GM12878 (cell line): ENCODE measurements around the gene DNAAF3. TPM values are rescaled to one million over a fixed set of nuclear protein-coding genes. Genes with fewer than 3 reads are reported as not detected.

Source experiments
- CREM ChIP-seq: IDR thresholded peaks from 2 replicates; pipeline ENCODE4 v1.6.1; 2014; ENCODE audit warnings: antibody characterized with exemption, low read depth
- EP300 ChIP-seq, 2 experiments: fragments of 150-350 bp in 1 of 2; IDR thresholded peaks; 2 replicates each; pipeline ENCODE4 v1.6.1; 2011 to 2012; ENCODE audit warnings: low read depth in 2 of 2, low read length in 2 of 2, borderline replicate concordance in 1 of 2, improper control_type of control experiment in 1 of 2, inconsistent platforms in 1 of 2; ENCODE audit not compliant: control insufficient read depth in 1 of 2
- FOXK2 ChIP-seq: fragments of 450-650 bp; IDR thresholded peaks from 2 replicates; pipeline ENCODE4 v1.6.1; 2017; ENCODE audit warnings: mild to moderate bottlenecking, moderate library complexity
- IKZF1 ChIP-seq: fragments of 450-650 bp; conservative IDR thresholded peaks from 2 replicates; pipeline ENCODE4 v1.6.1; 2017; ENCODE audit warnings: antibody characterized with exemption, mild to moderate bottlenecking
- JUNB ChIP-seq: IDR thresholded peaks from 2 replicates; pipeline ENCODE4 v1.6.1; 2016; ENCODE audit warnings: antibody characterized with exemption, mild to moderate bottlenecking
- MTA3 ChIP-seq: IDR thresholded peaks from 2 replicates; pipeline ENCODE4 v1.6.1; 2012; ENCODE audit warnings: low read length, inconsistent platforms, borderline replicate concordance
- MXI1 ChIP-seq: fragments of 150-350 bp; IDR thresholded peaks from 2 replicates; pipeline ENCODE4 v1.6.1; 2011; ENCODE audit warnings: low read depth, mild to moderate bottlenecking, inconsistent platforms, low read length, improper control_type of control experiment
- MYC ChIP-seq: IDR thresholded peaks from 2 replicates; pipeline ENCODE4 v1.6.1; 2011; ENCODE audit warnings: mild to moderate bottlenecking, low read length, moderate library complexity, inconsistent platforms; ENCODE audit not compliant: insufficient read depth, insufficient replicate concordance, insufficient read length, severe bottlenecking
- NFIC ChIP-seq: IDR thresholded peaks from 2 replicates; pipeline ENCODE4 v1.6.1; 2012; ENCODE audit warnings: low read depth, mild to moderate bottlenecking, inconsistent platforms, low read length, moderate library complexity
- NFYA ChIP-seq: IDR thresholded peaks from 2 replicates; pipeline ENCODE4 v1.6.1; 2011; ENCODE audit warnings: low read depth, mild to moderate bottlenecking, low read length, improper control_type of control experiment, borderline replicate concordance
- PAX5 ChIP-seq: IDR thresholded peaks from 2 replicates; pipeline ENCODE4 v1.6.1; 2011; ENCODE audit warnings: low read depth, low read length, borderline replicate concordance
- POLR2A ChIP-seq: IDR thresholded peaks from 2 replicates; pipeline ENCODE4 v1.6.1; 2011; ENCODE audit warnings: low read depth, mild to moderate bottlenecking, low read length
- RELA ChIP-seq: fragments of 450-650 bp; IDR thresholded peaks from 2 replicates; pipeline ENCODE4 v1.8.0; 2014; ENCODE audit warnings: borderline replicate concordance; ENCODE audit not compliant: partially characterized antibody
- SIX5 ChIP-seq: IDR thresholded peaks from 2 replicates; pipeline ENCODE4 v1.6.1; 2011; ENCODE audit warnings: mild to moderate bottlenecking, low read depth, low read length, moderate library complexity; ENCODE audit not compliant: severe bottlenecking
- ZNF24 ChIP-seq: fragments of 450-650 bp; IDR thresholded peaks from 2 replicates; pipeline ENCODE4 v1.6.1; 2017; ENCODE audit warnings: antibody characterized with exemption, mild to moderate bottlenecking
- polyA plus RNA-seq, 11 experiments: library from polyadenylated mRNA; depleted of rRNA in 4 of 11; unstranded in 6 of 11; stranded (reverse) in 5 of 11; fragments of >200 nt; fragmentation: Nextera tagmentation in 4 of 11; fragmentation: Illumina TruSeq in 1 of 11; extraction: Ambion mirVana in 4 of 11; extraction: Trizol in 1 of 11; gene quantifications; 1 replicate in 1 of 11; 2 replicates in 10 of 11; pipeline versions ENCODE4 v1.2.1 to v1.2.3, GENCODE V29; 2011 to 2016; ENCODE audit warnings: inconsistent platforms in 2 of 11, missing spikeins in 2 of 11, low read depth in 1 of 11
- total RNA-seq, 4 experiments: library from RNA; depleted of rRNA in 3 of 4; stranded (reverse); fragments of >200 nt in 3 of 4; fragmentation: Illumina TruSeq in 1 of 4; extraction: Trizol in 1 of 4; gene quantifications; 2 replicates each; pipeline versions ENCODE4 v1.2.1 to v1.2.3, GENCODE V29; 2013 to 2021
- TF ChIP-seq, protein P1 (sequence below): fragments of 450-650 bp; IDR thresholded peaks from 2 replicates; pipeline ENCODE4 v1.6.1; 2018; ENCODE audit warnings: borderline replicate concordance, mild to moderate bottlenecking; ENCODE audit not compliant: partially characterized antibody
- TF ChIP-seq, protein P2 (sequence below): fragments of 450-650 bp; IDR thresholded peaks from 2 replicates; pipeline ENCODE4 v1.6.1; 2018; ENCODE audit warnings: mild to moderate bottlenecking, low read depth, moderate library complexity; ENCODE audit not compliant: partially characterized antibody
- TF ChIP-seq, protein P3 (sequence below): IDR thresholded peaks from 2 replicates; pipeline ENCODE4 v1.6.1; 2011; ENCODE audit warnings: mild to moderate bottlenecking, low read depth, low read length, moderate library complexity; ENCODE audit not compliant: insufficient replicate concordance
- TF ChIP-seq, protein P4 (sequence below): fragments of 450-650 bp; IDR thresholded peaks from 2 replicates; pipeline ENCODE4 v1.6.1; 2017; ENCODE audit warnings: mild to moderate bottlenecking, moderate library complexity

Gene DNAAF3
- total and polyA plus RNA-seq, 10 of the 15 experiments (the other 5 are each of a cell fraction or from before 2014, with no cell fraction given), result not detected

DNA sequence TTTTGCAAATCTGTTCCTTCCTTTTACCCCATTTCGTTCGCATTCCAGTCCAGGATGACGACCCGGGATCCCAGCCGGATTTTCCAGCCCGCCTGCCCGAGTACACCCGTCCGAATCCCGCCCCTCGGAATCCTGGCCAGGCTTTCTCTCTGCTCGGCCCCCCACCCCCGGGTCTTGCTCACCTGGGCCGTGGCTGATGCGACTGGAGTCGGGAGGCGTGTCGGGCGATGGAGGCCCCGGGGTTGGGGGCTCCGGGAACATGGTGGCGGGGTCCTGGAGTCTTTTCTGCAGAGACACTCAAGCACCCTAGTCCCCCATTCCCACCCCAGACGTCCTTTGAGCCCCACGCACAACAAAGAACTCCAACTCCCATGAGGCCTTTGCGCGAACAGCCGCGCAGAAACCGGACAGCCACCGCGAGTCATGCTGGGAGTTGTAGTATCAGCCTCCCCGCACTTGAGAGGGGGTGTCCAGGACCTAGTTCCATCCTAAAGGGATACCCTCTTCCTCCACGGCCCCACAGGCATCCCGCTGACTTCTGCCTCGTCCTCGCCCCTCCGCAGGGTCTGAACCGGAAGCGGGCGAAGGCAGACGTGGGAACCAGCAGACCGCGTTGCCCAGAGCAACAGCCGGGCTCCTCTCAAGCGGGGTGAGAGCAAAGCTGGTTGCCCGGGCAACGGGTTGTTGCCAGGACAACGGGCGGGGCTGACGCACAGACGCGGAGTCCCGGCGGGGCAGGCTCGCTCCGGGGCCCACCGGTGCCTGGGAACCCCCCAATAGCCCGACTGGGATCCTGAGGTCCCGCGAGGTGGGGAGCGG, 12.6 kb upstream of the DNAAF3 start (continued):
- TF ChIP-seq, protein P1, sequence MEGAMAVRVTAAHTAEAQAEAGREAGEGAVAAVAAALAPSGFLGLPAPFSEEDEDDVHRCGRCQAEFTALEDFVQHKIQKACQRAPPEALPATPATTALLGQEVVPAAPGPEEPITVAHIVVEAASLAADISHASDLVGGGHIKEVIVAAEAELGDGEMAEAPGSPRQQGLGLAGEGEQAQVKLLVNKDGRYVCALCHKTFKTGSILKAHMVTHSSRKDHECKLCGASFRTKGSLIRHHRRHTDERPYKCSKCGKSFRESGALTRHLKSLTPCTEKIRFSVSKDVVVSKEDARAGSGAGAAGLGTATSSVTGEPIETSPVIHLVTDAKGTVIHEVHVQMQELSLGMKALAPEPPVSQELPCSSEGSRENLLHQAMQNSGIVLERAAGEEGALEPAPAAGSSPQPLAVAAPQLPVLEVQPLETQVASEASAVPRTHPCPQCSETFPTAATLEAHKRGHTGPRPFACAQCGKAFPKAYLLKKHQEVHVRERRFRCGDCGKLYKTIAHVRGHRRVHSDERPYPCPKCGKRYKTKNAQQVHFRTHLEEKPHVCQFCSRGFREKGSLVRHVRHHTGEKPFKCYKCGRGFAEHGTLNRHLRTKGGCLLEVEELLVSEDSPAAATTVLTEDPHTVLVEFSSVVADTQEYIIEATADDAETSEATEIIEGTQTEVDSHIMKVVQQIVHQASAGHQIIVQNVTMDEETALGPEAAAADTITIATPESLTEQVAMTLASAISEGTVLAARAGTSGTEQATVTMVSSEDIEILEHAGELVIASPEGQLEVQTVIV, result peak; percentile 60
- TF ChIP-seq NFIC (no peak), JUNB (no peak), MTA3 (no peak), FOXK2 (no peak), PAX5 (no peak), POLR2A (no peak), CREM (peak; percentile 75), RELA (no peak), ZNF24 (no peak), EP300 (IDR thresholded peaks at IDR 0.05; ENCODE audit: borderline replicate concordance in 1 of 2, control insufficient read depth in 1 of 2, low read depth in 2 of 2, low read length in 2 of 2) (peak in 1 of 2 experiments; percentile 7; a peak in 1 of 4 replicates), SIX5 (peak; percentile 93), MYC (no peak), MXI1 (peak; percentile 99), IKZF1 (peak; percentile 91), NFYA (no peak)
- TF ChIP-seq, protein P2, sequence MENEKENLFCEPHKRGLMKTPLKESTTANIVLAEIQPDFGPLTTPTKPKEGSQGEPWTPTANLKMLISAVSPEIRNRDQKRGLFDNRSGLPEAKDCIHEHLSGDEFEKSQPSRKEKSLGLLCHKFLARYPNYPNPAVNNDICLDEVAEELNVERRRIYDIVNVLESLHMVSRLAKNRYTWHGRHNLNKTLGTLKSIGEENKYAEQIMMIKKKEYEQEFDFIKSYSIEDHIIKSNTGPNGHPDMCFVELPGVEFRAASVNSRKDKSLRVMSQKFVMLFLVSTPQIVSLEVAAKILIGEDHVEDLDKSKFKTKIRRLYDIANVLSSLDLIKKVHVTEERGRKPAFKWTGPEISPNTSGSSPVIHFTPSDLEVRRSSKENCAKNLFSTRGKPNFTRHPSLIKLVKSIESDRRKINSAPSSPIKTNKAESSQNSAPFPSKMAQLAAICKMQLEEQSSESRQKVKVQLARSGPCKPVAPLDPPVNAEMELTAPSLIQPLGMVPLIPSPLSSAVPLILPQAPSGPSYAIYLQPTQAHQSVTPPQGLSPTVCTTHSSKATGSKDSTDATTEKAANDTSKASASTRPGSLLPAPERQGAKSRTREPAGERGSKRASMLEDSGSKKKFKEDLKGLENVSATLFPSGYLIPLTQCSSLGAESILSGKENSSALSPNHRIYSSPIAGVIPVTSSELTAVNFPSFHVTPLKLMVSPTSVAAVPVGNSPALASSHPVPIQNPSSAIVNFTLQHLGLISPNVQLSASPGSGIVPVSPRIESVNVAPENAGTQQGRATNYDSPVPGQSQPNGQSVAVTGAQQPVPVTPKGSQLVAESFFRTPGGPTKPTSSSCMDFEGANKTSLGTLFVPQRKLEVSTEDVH, result no peak
- TF ChIP-seq, protein P3, sequence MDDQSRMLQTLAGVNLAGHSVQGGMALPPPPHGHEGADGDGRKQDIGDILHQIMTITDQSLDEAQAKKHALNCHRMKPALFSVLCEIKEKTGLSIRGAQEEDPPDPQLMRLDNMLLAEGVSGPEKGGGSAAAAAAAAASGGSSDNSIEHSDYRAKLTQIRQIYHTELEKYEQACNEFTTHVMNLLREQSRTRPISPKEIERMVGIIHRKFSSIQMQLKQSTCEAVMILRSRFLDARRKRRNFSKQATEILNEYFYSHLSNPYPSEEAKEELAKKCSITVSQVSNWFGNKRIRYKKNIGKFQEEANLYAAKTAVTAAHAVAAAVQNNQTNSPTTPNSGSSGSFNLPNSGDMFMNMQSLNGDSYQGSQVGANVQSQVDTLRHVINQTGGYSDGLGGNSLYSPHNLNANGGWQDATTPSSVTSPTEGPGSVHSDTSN, result no peak
- TF ChIP-seq, protein P4, sequence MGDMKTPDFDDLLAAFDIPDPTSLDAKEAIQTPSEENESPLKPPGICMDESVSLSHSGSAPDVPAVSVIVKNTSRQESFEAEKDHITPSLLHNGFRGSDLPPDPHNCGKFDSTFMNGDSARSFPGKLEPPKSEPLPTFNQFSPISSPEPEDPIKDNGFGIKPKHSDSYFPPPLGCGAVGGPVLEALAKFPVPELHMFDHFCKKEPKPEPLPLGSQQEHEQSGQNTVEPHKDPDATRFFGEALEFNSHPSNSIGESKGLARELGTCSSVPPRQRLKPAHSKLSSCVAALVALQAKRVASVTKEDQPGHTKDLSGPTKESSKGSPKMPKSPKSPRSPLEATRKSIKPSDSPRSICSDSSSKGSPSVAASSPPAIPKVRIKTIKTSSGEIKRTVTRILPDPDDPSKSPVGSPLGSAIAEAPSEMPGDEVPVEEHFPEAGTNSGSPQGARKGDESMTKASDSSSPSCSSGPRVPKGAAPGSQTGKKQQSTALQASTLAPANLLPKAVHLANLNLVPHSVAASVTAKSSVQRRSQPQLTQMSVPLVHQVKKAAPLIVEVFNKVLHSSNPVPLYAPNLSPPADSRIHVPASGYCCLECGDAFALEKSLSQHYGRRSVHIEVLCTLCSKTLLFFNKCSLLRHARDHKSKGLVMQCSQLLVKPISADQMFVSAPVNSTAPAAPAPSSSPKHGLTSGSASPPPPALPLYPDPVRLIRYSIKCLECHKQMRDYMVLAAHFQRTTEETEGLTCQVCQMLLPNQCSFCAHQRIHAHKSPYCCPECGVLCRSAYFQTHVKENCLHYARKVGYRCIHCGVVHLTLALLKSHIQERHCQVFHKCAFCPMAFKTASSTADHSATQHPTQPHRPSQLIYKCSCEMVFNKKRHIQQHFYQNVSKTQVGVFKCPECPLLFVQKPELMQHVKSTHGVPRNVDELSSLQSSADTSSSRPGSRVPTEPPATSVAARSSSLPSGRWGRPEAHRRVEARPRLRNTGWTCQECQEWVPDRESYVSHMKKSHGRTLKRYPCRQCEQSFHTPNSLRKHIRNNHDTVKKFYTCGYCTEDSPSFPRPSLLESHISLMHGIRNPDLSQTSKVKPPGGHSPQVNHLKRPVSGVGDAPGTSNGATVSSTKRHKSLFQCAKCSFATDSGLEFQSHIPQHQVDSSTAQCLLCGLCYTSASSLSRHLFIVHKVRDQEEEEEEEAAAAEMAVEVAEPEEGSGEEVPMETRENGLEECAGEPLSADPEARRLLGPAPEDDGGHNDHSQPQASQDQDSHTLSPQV, result no peak
